Posterior cingulate gyrus (tissue), 11 donors: Measurements from ENCODE around the gene ITPR2.

ENCODE experiments used
- DNase-seq, 10 donors: peaks; one replicate each; pipeline versions ENCODE4 v3.0.0 to v3.0.0-alpha.2; 2020 to 2021; ENCODE audit warnings: mixed read lengths in 3 of 10
- intact Hi-C: fragments of 100-400 bp; cut with DNase I; formaldehyde crosslinking; loops from one replicate; pipeline ENCODE4 v1.15.1; 2023

ITPR2 gene

GRCh38 chr12:26507613-26508012, 325.4 kb downstream of the ITPR2 start:
- no peak for DNase-seq
- intact Hi-C loops = no loop called here

GRCh38 chr12:26499979-26500640, 332.9 kb downstream of the ITPR2 start:
- intact Hi-C loops = no loop called here
- no peak for DNase-seq

- DNase-seq = no peak
- intact Hi-C loops = no loop called here
These were observed 336.8 kb downstream of the ITPR2 start for GRCh38 chr12:26496170-26496569.

GRCh38 chr12:26493656-26494055, 339.3 kb downstream of the ITPR2 start:
- no peak for DNase-seq
- intact Hi-C loops = no loop called here

DNA sequence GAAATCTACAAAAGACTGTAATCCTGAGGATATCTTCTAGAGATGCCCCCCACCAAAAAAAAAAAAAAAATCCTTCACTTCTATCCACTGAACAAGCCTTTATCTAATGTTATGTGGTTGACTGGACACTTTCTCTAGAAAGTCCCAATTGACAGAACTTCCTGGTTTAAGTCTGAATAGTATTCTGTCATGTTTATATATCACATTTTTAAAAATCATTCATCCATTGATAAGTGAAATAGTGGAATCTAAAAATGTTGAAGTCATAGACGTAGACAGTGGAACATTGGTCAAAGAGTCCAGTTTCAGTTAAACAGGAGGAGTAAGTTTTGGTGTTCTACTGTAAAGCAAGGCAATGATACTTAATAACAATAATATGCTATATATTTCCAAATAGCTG, 340.6 kb downstream of the ITPR2 start:
- DNase-seq = no peak

DNA sequence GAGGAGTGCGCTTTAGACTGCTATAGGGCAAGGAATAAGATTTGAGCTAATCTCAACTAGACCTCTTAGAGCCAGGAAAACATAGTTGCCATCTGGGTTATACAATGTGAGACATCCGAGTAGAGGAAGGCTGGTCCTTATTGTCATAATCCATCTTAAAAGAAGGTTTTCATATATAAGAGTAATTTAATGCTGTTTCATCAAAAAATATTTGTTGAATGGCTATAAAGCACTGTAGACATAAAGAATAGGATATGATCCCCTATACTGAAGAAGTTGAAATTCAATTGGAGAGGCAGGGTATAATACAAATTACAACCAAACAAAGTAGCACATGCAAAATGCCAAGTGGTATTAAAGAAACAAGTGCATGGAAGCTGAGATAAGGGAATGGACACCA, 343.1 kb downstream of the ITPR2 start:
- intact Hi-C loops = no loop called here

More for the DNA sequence above, 340.6 kb downstream of the ITPR2 start:
- intact Hi-C loops = no loop called here

GRCh38 chr12:26488351-26488750, 344.6 kb downstream of the ITPR2 start:
- intact Hi-C loops = no loop called here
- DNase-seq = no peak

More for the DNA sequence above, 343.1 kb downstream of the ITPR2 start:
- DNase-seq = no peak

- DNase-seq = no peak
- intact Hi-C loops = no loop called here
These were observed 359.7 kb downstream of the ITPR2 start for GRCh38 chr12:26473291-26473690.

- peak in 1 of 10 donors; percentile 62 for DNase-seq
- intact Hi-C loops = no loop called here
These were observed 361.4 kb downstream of the ITPR2 start for GRCh38 chr12:26471560-26471959.

- DNase-seq = no peak
- intact Hi-C loops = no loop called here
These were observed 363.4 kb downstream of the ITPR2 start for GRCh38 chr12:26469421-26470180.

- DNase-seq = no peak
- intact Hi-C loops = no loop called here
These were observed 365.6 kb downstream of the ITPR2 start for GRCh38 chr12:26467351-26467750.

DNA sequence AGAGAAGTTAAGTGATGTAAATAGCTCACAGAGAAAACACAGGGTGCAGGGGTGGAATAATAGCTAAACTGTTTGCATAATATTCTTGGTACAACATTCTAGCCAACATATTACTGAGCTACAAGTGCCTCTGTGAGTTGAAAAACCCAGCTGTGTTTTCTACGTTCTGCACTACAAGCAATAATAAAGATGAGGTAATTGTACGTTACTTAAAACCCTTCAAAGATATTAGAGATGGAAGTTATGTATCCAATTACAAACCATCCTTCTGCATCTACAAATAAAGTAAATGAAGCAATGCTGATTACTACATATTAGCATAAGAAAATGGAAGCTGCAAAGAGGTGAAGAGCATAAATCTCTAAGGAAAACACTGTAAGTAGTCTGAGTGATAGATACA, 366.3 kb downstream of the ITPR2 start:
- intact Hi-C loops = no loop called here
- no peak for DNase-seq

- intact Hi-C loops = no loop called here
- DNase-seq = peak in 1 of 10 donors; percentile 21
These were observed 367.4 kb downstream of the ITPR2 start for GRCh38 chr12:26465419-26466097.

DNA sequence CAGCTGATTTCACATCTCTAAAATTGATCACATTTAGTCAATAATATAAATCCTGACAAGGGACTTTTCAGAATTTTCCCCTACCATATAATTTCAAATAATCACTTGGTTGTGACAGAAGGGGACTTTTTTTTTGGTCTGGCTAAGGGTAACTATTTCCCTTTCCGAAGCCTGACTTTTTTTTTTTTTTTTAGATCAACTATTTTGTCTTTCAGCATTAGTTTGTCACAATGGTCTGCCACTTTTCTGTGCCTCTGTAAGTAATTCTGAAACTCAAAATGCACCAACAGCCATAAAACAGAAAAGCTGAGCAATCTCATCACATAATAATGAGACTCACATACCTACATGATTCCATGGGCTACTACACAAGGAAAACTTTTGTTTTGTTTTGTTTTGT, 371.2 kb downstream of the ITPR2 start:
- intact Hi-C loops = no loop called here
- DNase-seq = no peak

DNA sequence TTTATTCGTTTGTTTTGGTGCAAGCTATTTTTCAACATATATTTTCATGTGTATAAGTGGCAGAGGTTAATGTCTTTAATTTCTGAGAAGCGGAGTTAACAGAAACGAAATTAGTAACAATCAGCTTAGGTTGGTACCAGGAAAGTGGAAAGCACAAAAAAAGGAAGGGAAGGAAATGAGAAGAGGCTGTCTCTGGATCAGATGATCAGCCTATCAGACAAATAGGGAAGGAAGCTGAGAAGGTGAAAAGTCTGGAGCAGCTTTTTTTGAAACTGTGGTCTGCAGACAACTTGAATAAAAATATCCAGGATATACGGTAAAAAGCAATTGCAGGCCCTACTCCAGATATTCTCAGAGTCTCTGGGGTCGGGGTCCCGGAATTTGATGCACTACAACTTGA, 372.6 kb downstream of the ITPR2 start:
- no peak for DNase-seq
- intact Hi-C loops = no loop called here

DNA sequence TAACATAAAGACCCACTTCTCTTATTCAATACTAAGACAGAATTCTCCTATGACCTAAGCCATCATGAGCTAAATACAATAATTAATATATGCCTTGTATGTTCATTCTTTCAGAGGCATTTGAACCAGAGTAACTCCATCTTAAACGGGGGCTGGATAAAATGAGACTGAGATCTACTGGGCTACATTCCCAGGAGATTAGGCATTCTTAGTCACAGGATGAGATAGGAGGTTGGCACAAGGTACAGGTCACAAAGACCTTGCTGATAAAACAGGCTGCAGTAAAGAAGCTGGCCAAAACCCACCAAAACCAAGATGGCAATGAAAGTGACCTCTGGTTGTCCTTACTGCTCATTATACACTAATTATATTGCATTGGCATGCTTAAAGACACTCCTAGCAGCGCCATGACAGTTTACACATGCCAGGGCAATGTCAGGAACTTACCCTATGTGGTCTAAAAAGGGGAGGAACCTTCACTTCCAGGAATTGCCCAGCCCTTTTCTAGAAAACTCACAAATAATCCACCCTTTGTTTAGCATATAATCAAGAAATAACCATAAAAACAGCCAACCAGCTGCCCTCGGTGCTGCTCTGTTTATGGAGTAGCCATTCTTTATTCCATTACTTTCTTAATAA, 376.9 kb downstream of the ITPR2 start:
- DNase-seq = no peak

GRCh38 chr12:26453246-26453645, 379.7 kb downstream of the ITPR2 start:
- no peak for DNase-seq
- intact Hi-C loops = no loop called here

More for the DNA sequence above, 376.9 kb downstream of the ITPR2 start:
- intact Hi-C loops = no loop called here

GRCh38 chr12:26452511-26452910, 380.5 kb downstream of the ITPR2 start:
- DNase-seq = no peak
- intact Hi-C loops = no loop called here

GRCh38 chr12:26451763-26452162, 381.2 kb downstream of the ITPR2 start:
- DNase-seq = no peak
- intact Hi-C loops = no loop called here

- intact Hi-C loops = no loop called here
- DNase-seq = no peak
These were observed 387.1 kb downstream of the ITPR2 start for GRCh38 chr12:26445909-26446308.

DNA sequence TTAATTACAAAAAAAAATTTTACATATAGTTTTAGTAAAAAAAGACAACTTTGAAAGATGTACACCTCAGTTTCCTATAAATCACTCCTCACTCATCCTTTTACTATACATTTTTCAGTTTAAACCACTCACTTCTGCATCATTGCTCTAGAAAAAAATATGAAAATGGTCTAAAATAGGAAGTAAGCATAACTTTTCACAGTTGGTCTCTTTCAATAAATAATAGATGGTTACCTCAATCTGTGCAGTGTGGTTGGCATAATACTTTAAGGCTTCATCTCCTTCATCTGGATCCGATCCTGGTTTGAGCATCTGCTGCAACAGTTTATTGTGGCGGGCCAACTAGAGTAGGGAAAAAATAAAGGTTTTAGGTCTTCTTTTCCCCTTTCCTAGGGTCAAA, 389.7 kb downstream of the ITPR2 start:
- no peak for DNase-seq
- intact Hi-C loops = no loop called here
